ENCODE data around the gene WNK2. TPM values are rescaled to one million over a fixed set of nuclear protein-coding genes. Genes with fewer than 3 reads are reported as not detected.
A peak's percentile ranks its signal among the peaks of the same experiment; 100 is the strongest.

The WNK2 gene
- total RNA-seq, 8 experiments from 2014 or later: 0.77 to 34.3 (median 19.2) TPM

DNA sequence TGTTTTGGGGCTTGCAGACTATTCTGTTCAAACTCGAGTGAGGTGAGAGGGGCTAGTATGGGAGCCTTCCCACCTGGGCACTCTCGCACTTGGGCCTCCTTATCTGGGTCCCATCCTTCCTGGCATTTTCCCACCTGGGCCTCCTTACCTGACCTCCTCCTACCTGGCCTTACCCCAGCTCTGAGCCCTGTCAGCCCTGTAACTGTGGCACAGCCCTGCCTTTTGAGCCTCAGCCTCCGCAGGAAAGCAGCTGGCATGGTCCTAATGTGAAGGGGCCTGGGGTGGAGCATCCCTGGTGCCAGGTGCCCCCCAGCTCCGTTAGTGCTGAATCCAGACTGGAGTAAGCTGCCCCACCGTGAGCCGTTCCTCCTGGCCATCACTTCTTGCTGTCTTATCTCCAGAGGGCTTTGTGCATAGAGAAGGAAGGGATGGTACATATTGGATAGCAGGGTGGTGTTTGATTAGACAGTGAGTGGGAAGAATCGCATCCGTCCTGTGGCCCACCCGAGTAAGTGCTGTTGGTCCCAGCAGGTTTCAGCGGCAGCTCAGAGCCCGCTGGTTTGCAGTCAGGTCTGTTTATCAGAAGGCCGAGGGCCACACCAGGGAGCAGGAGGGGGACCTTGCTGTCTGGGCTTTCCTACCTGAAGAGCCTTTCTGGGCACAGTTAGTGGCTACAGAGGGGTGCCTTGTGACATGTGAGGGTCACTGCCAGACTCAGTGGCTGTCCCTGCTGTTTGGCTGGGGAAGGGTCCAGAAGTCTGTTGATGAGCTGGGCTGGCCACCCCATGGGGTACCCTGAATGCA lies 76.5 kb downstream of the WNK2 start:
- WGBS, 10 experiments: 50 to 100% (median 92%) methylated on average over 2 to 8 of the region's 12 CpGs; no CpG with 5 or more reads in 5 of the 10 experiments
- peaks cover 6 to 8% of the 10 kb centered on the region in 2 donors for H3K4me1 ChIP-seq (replicated peaks in 1 of 2)
- in situ Hi-C loops (cut with MboI; ENCODE audit: low pct_unique_long_range_greater_than_20kb in 2 of 9, low sequenced_read_pairs in 9 of 9, unreplicated experiment in 9 of 9): no loop called here
- ATAC-seq (replicated peaks in 6 of 8): no peak
- H3K27ac ChIP-seq: no peak overlapping the region
- no peak overlapping the region for H3K4me3 ChIP-seq

DNA sequence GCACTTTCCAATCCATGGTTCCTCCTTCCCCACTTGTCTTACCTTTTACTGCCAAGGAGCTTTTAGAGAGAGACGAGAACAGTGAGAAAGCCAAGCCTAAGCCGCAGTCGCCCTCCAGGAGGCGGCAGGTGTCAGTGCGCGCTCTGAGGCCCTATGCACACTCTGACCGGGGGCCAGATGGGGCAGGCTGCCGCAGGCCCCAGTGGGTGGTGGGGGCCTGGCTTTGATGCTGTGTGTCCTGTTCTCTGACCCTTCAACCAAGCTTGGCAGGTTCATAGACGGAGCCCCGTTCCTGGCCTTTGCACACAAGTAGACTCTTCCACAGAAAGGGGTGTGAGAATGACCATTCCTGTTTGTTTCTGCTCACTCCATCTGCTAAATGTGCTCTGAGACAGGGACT lies 77.3 kb downstream of the WNK2 start:
- in situ Hi-C loops (cut with MboI; ENCODE audit: low pct_unique_long_range_greater_than_20kb in 2 of 9, low sequenced_read_pairs in 9 of 9, unreplicated experiment in 9 of 9): no loop called here
- Histone ChIP-seq H3K4me3 (no peak overlapping the region), H3K27ac (no peak overlapping the region), H3K4me1 (replicated peaks in 1 of 2) (no peaks in the 10 kb centered on the region)
- WGBS, 10 experiments: 40 to 86% (median 58%) methylated on average over 1 to 4 of the region's 10 CpGs; no CpG with 5 or more reads in 5 of the 10 experiments
- ATAC-seq (replicated peaks in 6 of 8): peak in 2 of 8 experiments; percentile 13 to 16

DNA sequence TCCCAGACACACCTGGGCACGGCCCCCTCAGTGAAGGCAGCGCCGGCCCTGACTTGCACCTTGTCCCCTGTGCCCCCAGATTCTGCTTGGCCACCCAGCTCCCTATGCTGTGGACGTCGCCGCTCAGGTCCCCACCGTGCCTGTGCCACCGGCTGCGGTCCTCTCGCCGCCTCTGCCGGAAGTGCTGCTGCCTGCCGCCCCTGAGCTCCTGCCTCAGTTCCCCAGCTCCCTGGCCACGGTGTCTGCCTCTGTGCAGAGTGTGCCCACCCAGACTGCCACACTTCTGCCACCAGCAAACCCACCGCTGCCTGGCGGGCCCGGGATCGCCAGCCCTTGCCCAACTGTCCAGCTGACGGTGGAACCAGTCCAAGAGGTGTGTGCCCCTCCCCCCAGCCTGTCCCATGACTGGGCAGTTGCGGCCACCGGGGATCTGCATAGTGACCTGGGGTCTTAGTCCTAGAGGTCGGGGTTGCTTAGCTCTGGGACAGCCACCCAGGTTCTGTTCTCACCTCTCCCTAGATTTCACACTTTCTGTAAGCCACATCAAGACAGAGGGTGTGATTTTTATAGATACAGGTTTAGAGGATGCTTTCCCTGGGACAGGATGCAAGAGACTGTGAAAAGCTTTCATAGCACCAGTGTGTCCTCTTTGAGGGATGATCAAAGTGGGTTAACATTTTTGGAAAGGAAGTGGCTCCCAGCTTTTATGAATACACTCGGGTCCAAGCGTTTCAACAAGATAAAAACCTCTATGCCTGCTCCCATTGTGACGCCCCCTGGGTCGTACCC lies 78.0 kb downstream of the WNK2 start:
- ATAC-seq (replicated peaks in 6 of 8): no peak
- in situ Hi-C loops (cut with MboI; ENCODE audit: low pct_unique_long_range_greater_than_20kb in 2 of 9, low sequenced_read_pairs in 9 of 9, unreplicated experiment in 9 of 9): no loop called here
- Histone ChIP-seq H3K4me3 (no peak overlapping the region), H3K27ac (no peak overlapping the region), H3K4me1 (replicated peaks in 1 of 2) (no peaks in the 10 kb centered on the region)
- 50 to 100% (median 78%) methylated on average over 1 to 6 of the region's 26 CpGs; no CpG with 5 or more reads in 6 of the 10 experiments for WGBS, 10 experiments

DNA sequence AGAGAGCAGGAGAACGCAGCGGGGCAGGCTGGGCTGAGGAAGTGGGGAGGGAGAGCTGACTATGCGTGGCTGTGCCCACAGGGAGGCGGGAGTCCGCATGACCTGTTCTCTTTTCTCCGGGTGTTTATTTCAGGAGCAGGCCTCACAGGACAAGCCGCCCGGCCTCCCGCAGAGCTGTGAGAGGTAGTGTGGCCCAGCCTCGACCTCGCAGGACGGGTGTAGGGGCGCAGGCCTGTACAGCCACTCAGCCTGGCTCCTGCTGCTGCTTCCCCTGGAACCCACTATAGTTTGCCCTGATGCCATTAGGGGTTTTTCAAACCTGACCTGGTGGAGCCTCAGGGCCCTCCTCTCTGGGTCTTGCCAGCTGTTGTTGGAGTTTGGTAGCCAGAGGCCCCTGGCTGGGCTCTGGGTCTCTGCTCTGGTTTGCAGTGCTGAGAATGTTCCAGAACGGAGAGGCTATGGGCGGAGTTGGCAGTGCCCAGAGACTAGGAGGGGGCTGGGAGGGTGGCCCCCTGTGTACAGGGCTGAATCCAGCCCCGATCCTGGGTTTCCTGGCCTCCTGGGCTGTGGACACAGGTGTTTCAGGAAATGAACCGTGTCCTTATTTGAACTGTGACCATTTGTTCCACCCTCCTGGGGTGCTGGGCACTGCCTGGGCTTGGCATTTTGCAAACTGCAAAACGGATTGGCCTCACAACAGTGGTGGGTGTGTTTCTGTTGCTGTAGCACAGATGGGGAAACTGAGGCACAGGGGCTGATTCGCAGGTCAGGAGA lies 78.8 kb downstream of the WNK2 start:
- Histone ChIP-seq H3K27ac (no peak overlapping the region), H3K4me1 (replicated peaks in 1 of 2) (no peaks in the 10 kb centered on the region), H3K4me3 (no peak overlapping the region)
- 83 to 100% (median 87%) methylated on average over 1 to 6 of the region's 19 CpGs; no CpG with 5 or more reads in 6 of the 10 experiments for whole genome bisulfite sequencing, 10 experiments
- in situ Hi-C loops (cut with MboI; ENCODE audit: low pct_unique_long_range_greater_than_20kb in 2 of 9, low sequenced_read_pairs in 9 of 9, unreplicated experiment in 9 of 9): no loop called here
- no peak for ATAC-seq (replicated peaks in 6 of 8)

DNA sequence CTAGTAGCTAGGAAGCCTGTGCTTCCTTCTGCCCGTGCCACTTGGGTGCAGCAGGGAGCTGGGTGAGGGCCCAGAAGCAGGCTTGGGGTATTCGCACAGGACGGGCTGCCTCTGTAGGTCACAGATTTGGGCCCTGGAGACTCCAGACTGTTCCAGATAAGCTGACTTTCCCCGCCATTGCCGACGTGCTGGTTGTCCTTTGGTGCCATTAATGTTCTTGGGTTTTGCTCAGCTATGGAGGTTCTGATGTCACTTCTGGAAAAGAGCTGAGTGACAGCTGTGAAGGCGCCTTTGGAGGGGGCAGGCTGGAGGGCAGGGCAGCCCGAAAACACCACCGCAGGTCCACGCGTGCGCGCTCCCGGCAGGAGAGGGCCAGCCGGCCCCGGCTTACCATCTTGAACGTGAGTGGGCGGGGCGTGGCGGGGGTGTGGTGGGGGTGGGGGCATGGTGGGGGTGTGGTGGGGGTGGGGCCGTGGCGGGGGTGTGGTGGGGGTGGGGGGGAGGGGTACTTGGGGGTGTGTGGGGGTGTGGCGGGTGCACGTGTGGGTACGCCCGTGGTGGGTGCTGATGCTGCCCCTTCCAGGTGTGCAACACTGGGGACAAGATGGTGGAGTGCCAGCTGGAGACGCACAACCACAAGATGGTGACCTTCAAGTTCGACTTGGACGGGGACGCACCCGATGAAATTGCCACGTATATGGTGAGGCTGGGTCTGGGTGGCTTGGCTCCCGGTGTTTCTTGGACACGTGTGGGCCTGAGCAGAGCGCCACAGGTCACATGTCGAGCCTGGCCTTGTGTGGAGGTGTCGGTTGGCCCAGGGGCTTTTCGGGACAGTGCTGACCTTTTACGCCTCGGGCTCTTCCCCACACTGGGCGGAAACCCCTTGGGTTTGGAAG lies 79.6 kb downstream of the WNK2 start:
- ATAC-seq (replicated peaks in 6 of 8): no peak
- no peak overlapping the region for H3K4me3 ChIP-seq
- no peak overlapping the region for H3K27ac ChIP-seq
- in situ Hi-C loops (cut with MboI; ENCODE audit: low pct_unique_long_range_greater_than_20kb in 2 of 9, low sequenced_read_pairs in 9 of 9, unreplicated experiment in 9 of 9): no loop called here
- WGBS, 10 experiments: 74 to 100% (median 92%) methylated on average over 1 to 13 of the region's 41 CpGs; no CpG with 5 or more reads in 6 of the 10 experiments
- no peaks in the 10 kb centered on the region for H3K4me1 ChIP-seq (replicated peaks in 1 of 2)

DNA sequence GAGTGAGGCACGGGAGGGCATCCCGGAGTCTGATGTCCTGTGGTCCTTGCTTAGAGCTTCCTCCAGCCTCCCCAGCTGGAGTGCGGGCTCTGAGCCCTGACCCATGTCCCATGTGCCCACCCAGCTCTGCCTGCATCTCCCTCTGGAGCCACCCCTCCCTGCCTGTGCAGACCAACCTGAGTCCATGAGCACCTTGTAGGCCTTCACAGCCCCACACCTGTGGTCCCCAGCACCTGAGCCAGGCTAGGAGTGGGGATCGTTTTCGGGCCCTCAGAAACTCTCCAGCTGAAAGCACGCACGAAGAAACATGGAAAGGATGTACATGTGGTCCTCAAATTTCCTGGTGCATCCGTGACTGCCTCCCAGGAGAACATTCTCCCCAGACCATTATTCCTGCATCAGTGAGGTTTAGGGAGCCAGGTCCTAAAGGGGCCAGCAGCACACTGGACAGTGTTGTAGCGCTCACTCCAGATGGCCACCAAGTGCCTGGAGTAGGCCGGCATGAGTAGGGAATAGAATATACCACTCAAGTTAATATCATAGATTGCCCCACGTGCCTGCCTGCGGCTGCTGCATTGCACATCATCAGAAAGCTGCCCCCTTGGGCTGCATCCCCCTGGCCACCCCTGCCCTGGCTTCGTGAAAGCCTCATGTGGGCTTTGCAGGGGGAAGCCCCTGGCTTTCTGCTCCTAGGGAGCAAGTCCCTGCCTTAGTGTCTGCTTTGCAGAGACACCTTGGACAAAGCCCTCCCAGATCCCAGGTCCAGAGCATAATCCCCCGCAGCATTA lies 80.6 kb downstream of the WNK2 start:
- ATAC-seq (replicated peaks in 6 of 8): no peak
- 21 to 96% (median 79%) methylated on average over 2 to 8 of the region's 14 CpGs; no CpG with 5 or more reads in 4 of the 10 experiments for WGBS, 10 experiments
- H3K4me1 ChIP-seq (replicated peaks in 1 of 2): no peaks in the 10 kb centered on the region
- H3K27ac ChIP-seq: no peak overlapping the region
- H3K4me3 ChIP-seq: no peak overlapping the region
- in situ Hi-C loops (cut with MboI; ENCODE audit: low pct_unique_long_range_greater_than_20kb in 2 of 9, low sequenced_read_pairs in 9 of 9, unreplicated experiment in 9 of 9): no loop called here

DNA sequence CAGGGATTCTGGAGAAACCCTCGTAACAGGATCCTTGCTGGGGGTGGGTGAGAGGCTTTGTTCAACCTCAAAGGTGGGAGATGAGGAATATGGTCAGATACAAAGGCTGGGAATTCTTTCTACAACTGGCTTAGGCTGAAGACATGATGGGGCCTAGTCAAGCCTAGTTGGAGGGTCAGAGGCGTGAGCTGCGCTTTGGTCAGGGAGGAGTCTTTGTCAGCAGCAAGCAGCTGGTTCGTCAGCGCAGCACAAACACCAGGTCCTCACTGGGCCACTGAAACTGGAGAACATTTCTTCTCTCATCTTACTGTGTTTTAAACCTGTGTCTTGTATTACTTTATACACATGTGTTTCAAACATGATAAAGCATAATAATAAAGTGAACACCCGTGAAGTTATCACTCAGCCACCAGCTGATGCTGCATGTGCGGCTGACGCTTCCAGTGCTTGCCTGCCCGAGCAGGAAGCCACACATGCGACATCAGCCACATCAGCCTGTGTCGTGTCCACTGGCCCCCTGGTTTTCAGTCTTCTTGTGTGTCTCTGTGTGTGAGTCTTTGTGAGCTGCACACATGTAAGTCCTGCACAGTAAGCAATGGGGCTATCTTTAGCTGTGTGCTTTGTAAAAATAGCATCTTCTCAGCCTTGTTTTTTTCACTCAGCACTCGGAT lies 81.5 kb downstream of the WNK2 start:
- in situ Hi-C loops (cut with MboI; ENCODE audit: low pct_unique_long_range_greater_than_20kb in 2 of 9, low sequenced_read_pairs in 9 of 9, unreplicated experiment in 9 of 9): no loop called here
- no peak overlapping the region for H3K4me3 ChIP-seq
- WGBS, 10 experiments: 65 to 100% (median 90%) methylated on average over 1 to 7 of the region's 12 CpGs; no CpG with 5 or more reads in 4 of the 10 experiments
- no peaks in the 10 kb centered on the region for H3K4me1 ChIP-seq (replicated peaks in 1 of 2)
- H3K27ac ChIP-seq: no peak overlapping the region
- ATAC-seq (replicated peaks in 6 of 8): no peak

DNA sequence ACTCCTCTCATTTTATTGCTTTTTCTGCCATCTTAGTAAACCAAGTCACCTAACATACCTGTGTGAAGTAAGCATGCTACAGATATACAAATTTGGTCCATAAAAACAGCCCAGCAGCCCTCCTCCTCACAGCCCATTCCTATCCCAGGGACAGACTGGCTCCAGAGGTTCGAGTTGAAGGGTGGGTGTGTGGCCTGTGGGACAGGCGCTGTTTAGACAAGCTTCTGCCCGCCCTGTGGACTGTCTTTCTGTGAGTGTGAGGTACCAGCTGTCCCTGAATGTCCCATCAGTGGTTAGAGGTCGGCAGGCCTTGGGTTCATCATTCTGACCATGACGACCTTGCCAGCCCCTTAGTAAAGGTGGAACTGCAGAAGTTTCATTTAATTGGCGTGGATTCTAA lies 82.0 kb downstream of the WNK2 start:
- H3K4me3 ChIP-seq: no peak overlapping the region
- in situ Hi-C loops (cut with MboI; ENCODE audit: low pct_unique_long_range_greater_than_20kb in 2 of 9, low sequenced_read_pairs in 9 of 9, unreplicated experiment in 9 of 9): no loop called here
- H3K27ac ChIP-seq: no peak overlapping the region
- H3K4me1 ChIP-seq (replicated peaks in 1 of 2): no peaks in the 10 kb centered on the region
- no peak for ATAC-seq (replicated peaks in 6 of 8)
- 0 to 100% (median 85%) methylated on average over 1 to 3 of the region's 6 CpGs; no CpG with 5 or more reads in 1 of the 10 experiments for WGBS, 10 experiments

DNA sequence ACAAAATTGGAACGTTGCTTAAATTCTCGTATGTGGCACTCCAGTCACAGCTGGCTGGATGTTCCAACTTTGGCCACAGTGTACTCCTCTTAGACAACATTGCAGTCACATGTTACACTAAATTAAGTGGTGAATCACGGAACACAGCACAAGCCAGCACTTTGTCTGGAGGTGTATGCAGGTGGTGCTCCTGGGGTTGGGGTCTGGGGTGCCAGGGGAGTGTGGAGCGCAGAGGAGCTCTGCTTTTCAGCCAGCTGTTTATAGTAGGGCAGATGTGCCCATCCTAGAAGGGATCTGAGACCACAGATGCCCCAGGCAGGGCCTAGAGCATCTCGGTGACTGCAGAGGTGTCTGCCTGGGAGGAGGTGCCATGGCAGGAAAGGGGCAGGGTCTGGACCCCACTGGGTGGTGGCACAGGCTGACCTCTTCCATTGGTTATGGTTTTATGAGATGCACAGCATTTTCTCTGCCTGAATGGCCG lies 82.6 kb downstream of the WNK2 start:
- no peaks in the 10 kb centered on the region for H3K4me1 ChIP-seq (replicated peaks in 1 of 2)
- ATAC-seq (replicated peaks in 6 of 8): no peak
- no peak overlapping the region for H3K27ac ChIP-seq
- no peak overlapping the region for H3K4me3 ChIP-seq
- in situ Hi-C loops (cut with MboI; ENCODE audit: low pct_unique_long_range_greater_than_20kb in 2 of 9, low sequenced_read_pairs in 9 of 9, unreplicated experiment in 9 of 9): no loop called here
- WGBS, 10 experiments: 0 to 100% (median 66%) methylated on average over 1 to 3 of the region's 6 CpGs; no CpG with 5 or more reads in 2 of the 10 experiments

DNA sequence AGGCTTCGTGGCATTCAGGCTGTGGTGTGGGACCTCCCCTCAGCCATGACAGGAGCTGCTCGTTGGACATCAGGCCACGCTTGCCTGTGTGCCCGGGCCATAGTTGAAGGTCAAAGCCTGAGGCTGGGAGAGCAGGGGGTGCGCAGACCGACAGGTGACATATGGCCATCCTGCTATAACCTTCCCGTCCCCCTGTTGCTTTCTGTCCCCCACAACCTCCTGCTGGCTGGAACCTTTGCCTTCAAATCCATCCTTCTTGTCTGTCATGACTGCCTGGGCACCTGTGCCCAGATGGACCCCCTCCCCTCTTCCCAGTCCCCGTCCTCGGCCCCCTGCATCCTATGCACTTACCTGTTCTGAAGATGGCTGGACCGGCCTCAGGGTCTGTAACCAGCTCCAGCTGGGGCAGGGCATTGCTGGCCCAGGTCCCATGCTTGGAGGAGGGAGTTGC lies 83.2 kb downstream of the WNK2 start:
- 80 to 100% methylated on average over 1 of the region's 10 CpGs; no CpG with 5 or more reads in 8 of the 10 experiments for WGBS, 10 experiments
- Histone ChIP-seq H3K27ac (no peak overlapping the region), H3K4me3 (no peak overlapping the region), H3K4me1 (replicated peaks in 1 of 2) (no peaks in the 10 kb centered on the region)
- in situ Hi-C loops (cut with MboI; ENCODE audit: low pct_unique_long_range_greater_than_20kb in 2 of 9, low sequenced_read_pairs in 9 of 9, unreplicated experiment in 9 of 9): no loop called here
- ATAC-seq (replicated peaks in 6 of 8): no peak
